Mesendoderm (in vitro differentiated cells): Measurements from ENCODE around the gene MS4A5. TPM values are rescaled to one million over a fixed set of nuclear protein-coding genes. Genes with fewer than 3 reads are reported as not detected.

Experiments
- DNase-seq: peaks from one replicate; pipeline ENCODE4 v3.0.0; 2013
- H2AK5ac ChIP-seq: 2 replicates; pipeline ENCODE4 v1.6.1; 2013; ENCODE audit warnings: low read length, inconsistent platforms
- H2BK120ac ChIP-seq: 2 replicates; pipeline ENCODE4 v1.6.1; 2013; ENCODE audit warnings: low read depth, mild to moderate bottlenecking, low read length, moderate library complexity, mixed read lengths
- H2BK15ac ChIP-seq: replicated peaks from 2 replicates; pipeline ENCODE4 v1.6.1; 2013; ENCODE audit warnings: low read depth, mild to moderate bottlenecking, moderate library complexity
- H2BK5ac ChIP-seq: 2 replicates; pipeline ENCODE4 v1.6.1; 2013; ENCODE audit warnings: low read length, inconsistent platforms
- H3K18ac ChIP-seq: 2 replicates; pipeline ENCODE4 v1.6.1; 2013; ENCODE audit warnings: mild to moderate bottlenecking, low read length, mixed read lengths
- H3K23ac ChIP-seq: one replicate; pipeline ENCODE4 v1.6.1; 2013; ENCODE audit warnings: low read length
- H3K27ac ChIP-seq: 2 replicates; pipeline ENCODE4 v1.5.1; 2013; ENCODE audit warnings: low read depth, mild to moderate bottlenecking, inconsistent platforms, low read length, moderate library complexity
- H3K27me3 ChIP-seq: 2 replicates; pipeline ENCODE4 v1.6.1; 2013; ENCODE audit warnings: low read length, control low read depth, mild to moderate bottlenecking, inconsistent platforms; ENCODE audit not compliant: insufficient read depth, poor library complexity
- H3K36me3 ChIP-seq: 2 replicates; pipeline ENCODE4 v1.6.1; 2013; ENCODE audit warnings: low read length, inconsistent platforms; ENCODE audit not compliant: control insufficient read depth, insufficient read depth
- H3K4ac ChIP-seq: one replicate; pipeline ENCODE4 v1.6.1; 2013; ENCODE audit warnings: low read depth, mild to moderate bottlenecking, low read length, moderate library complexity
- H3K4me1 ChIP-seq: 2 replicates; pipeline ENCODE4 v1.6.1; 2013; ENCODE audit warnings: low read depth, low read length, inconsistent platforms; ENCODE audit not compliant: control insufficient read depth
- H3K4me2 ChIP-seq: 2 replicates; pipeline ENCODE4 v1.6.1; 2013; ENCODE audit warnings: low read length
- H3K4me3 ChIP-seq: 2 replicates; pipeline ENCODE4 v1.5.1; 2013; ENCODE audit warnings: mild to moderate bottlenecking, low read length
- H3K56ac ChIP-seq: one replicate; pipeline ENCODE4 v1.6.1; 2013; ENCODE audit warnings: low read length
- H3K79me1 ChIP-seq: 2 replicates; pipeline ENCODE4 v1.6.1; 2013; ENCODE audit warnings: low read length, inconsistent platforms
- H3K79me2 ChIP-seq: 2 replicates; pipeline ENCODE4 v1.6.1; 2013; ENCODE audit warnings: mild to moderate bottlenecking, low read length; ENCODE audit not compliant: control insufficient read depth, insufficient read depth
- H3K9ac ChIP-seq: 2 replicates; pipeline ENCODE4 v1.6.1; 2013; ENCODE audit warnings: low read length, inconsistent platforms
- H4K5ac ChIP-seq: one replicate; pipeline ENCODE4 v1.6.1; 2013; ENCODE audit warnings: low read length
- H4K8ac ChIP-seq: one replicate; pipeline ENCODE4 v1.6.1; 2013; ENCODE audit warnings: low read depth, mild to moderate bottlenecking, control low read depth, low read length, moderate library complexity
- WGBS: extraction: QIAGEN DNeasy Blood & Tissue Kit; methylation state at CpG from one replicate; pipeline ENCODE4 v1.1.7; 2013; ENCODE audit warnings: low lambda C conversion rate, missing lambda C conversion rate; ENCODE audit not compliant: insufficient coverage; ENCODE audit errors: extremely low coverage; 5-methylcytosine and 5-hydroxymethylcytosine counted together
- polyA plus RNA-seq, 2 experiments: library from polyadenylated mRNA; stranded (reverse); fragments of 200-250 nt; gene quantifications; one replicate each; pipeline ENCODE4 v1.2.3, GENCODE V29; 2013

Gene MS4A5, protein sequence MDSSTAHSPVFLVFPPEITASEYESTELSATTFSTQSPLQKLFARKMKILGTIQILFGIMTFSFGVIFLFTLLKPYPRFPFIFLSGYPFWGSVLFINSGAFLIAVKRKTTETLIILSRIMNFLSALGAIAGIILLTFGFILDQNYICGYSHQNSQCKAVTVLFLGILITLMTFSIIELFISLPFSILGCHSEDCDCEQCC
- polyA plus RNA-seq (2013, experiment 1 of 2) = not detected
- not detected for polyA plus RNA-seq (2013, experiment 2 of 2)

DNA sequence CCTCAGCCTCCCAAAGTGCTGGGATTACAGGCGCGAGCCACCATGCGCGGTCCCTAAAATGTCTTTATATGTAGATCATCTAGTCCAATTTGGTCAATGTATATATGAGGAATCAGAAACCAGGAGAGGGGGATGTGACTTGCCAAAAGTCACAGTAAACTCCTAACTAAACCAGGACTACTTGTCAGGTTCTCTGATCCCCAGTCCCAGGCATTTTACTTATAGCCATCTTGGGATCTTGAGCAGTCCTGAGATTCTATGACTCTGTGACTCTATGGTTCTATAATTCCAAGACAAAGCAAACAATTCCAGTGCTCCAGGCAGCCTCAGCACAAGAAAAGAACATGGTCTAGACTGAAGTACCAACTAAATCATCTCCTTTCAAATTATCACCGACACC, at the start of gene MS4A5:
MS4A5 (plus strand) TSS at position 301 of the 400 bp plus-strand sequence. CDS start 103 bp downstream, outside the sequence.
- Histone ChIP-seq H3K4me3 (no peak within 1 kb of the TSS), H3K18ac (no peak within 1 kb of the TSS), H2BK120ac (no peak within 1 kb of the TSS), H3K4me2 (no peak within 1 kb of the TSS), H2AK5ac (no peak within 1 kb of the TSS), H3K4ac (no peak within 1 kb of the TSS), H4K5ac (no peak within 1 kb of the TSS), H3K4me1 (no peaks in the 10 kb centered on the region), H3K9ac (no peak within 1 kb of the TSS), H3K27me3 (no peaks in the 10 kb centered on the region), H3K27ac (no peak within 1 kb of the TSS), H3K56ac (no peak within 1 kb of the TSS), H2BK15ac (no peak within 1 kb of the TSS), H3K23ac (no peak within 1 kb of the TSS), H2BK5ac (no peak within 1 kb of the TSS), H3K79me2 (no peaks in the 10 kb centered on the region), H3K36me3 (no peaks in the 10 kb centered on the region), H3K79me1 (no peaks in the 10 kb centered on the region), H4K8ac (no peak within 1 kb of the TSS)
- no peak for DNase-seq
- WGBS = no CpG with 5 or more reads among the region's 5 CpGs

DNA sequence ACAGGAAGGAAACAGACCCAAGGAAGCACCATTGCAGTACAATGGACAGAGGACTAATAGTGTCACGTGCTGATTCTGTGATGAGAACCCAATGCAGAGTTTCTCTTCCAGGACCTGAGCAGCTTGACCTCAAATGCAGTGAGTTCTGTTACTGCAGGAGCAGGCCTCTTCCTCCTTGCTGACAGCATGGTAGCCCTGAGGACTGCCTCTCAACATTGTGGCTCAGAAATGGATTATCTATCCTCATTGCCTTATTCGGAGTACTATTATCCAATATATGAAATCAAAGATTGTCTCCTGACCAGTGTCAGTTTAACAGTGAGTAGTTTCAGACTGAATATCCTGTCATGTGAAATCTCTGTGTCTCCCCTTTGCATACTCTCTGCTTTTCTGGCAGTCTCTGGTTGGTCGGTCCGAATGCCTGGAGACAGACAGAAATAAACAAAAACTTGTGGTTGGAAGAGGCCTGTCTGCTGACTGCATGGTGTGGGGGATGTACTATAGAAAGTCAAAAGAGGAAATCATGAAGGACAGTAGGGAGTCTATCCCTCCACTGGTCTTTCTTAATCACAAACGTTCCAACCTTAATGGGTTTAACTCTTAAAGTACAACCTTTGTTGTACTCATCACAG, 40.0 kb upstream of the MS4A5 start:
- H3K27ac ChIP-seq = no peak overlapping the region
- no peak overlapping the region for H2BK5ac ChIP-seq
- no peak overlapping the region for H3K56ac ChIP-seq
- WGBS = no CpG with 5 or more reads among the region's 5 CpGs
- no peak overlapping the region for H2BK120ac ChIP-seq
- H3K18ac ChIP-seq = no peak overlapping the region
- no peak overlapping the region for H4K8ac ChIP-seq
- H3K4me1 ChIP-seq = no peaks in the 10 kb centered on the region
- no peak overlapping the region for H4K5ac ChIP-seq
- no peak for DNase-seq
- H3K4me3 ChIP-seq = no peak overlapping the region
- no peak overlapping the region for H3K9ac ChIP-seq
- H3K79me1 ChIP-seq = no peaks in the 10 kb centered on the region
- H2BK15ac ChIP-seq = no peak overlapping the region
- H3K23ac ChIP-seq = no peak overlapping the region
- H3K4me2 ChIP-seq = no peak overlapping the region
- no peaks in the 10 kb centered on the region for H3K27me3 ChIP-seq
- H3K79me2 ChIP-seq = no peaks in the 10 kb centered on the region
- no peak overlapping the region for H2AK5ac ChIP-seq
- H3K36me3 ChIP-seq = no peaks in the 10 kb centered on the region
- no peak overlapping the region for H3K4ac ChIP-seq

DNA sequence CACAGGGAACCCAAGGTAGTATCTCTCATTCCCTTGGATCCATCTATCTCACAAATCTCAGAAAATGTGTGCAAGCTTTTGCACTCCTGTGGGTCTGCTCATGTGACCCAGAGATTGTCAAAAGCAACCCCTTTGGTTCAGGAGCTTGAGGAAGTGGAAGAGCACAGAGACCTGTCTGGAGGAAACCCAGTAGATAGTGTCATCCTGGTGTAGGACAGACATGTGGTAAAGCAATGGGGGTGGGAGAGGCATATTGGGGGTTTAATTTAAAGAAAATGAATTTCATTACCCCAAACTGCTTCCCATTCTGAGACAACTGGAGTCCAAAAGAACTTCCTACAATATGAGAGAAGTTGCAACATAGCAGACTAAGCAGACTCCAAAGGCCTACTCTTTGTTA, 39.0 kb upstream of the MS4A5 start:
- no peak overlapping the region for H3K18ac ChIP-seq
- H3K4ac ChIP-seq = no peak overlapping the region
- no peak overlapping the region for H3K9ac ChIP-seq
- H3K79me2 ChIP-seq = no peaks in the 10 kb centered on the region
- H3K4me3 ChIP-seq = no peak overlapping the region
- no peak overlapping the region for H2AK5ac ChIP-seq
- H3K79me1 ChIP-seq = no peaks in the 10 kb centered on the region
- no peak overlapping the region for H3K56ac ChIP-seq
- no peak for DNase-seq
- H3K4me1 ChIP-seq = no peaks in the 10 kb centered on the region
- no peak overlapping the region for H3K27ac ChIP-seq
- no peak overlapping the region for H2BK5ac ChIP-seq
- no peak overlapping the region for H2BK15ac ChIP-seq
- H4K8ac ChIP-seq = no peak overlapping the region
- H3K36me3 ChIP-seq = no peaks in the 10 kb centered on the region
- no peak overlapping the region for H3K23ac ChIP-seq
- no peak overlapping the region for H4K5ac ChIP-seq
- no peaks in the 10 kb centered on the region for H3K27me3 ChIP-seq
- no peak overlapping the region for H3K4me2 ChIP-seq
- no peak overlapping the region for H2BK120ac ChIP-seq

DNA sequence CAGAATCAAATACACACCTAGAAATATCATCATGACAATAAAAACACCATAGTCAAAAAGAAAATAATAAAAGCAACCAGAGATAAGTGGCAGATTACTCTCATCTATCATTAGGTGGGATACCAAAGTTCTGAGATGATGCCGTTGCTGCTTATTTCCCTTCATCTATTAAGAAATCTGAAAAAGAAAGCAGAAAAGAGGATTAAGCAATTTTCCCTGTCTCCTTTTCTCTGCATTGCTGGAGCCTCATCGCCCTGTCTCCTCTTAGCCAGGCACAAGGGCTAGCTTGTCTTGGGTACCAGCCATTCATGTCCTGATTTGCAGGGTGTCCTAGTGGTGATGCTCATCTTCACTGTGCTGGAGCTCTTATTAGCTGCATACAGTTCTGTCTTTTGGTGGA, 37.0 kb upstream of the MS4A5 start:
- no peak overlapping the region for H4K8ac ChIP-seq
- H3K79me1 ChIP-seq = no peaks in the 10 kb centered on the region
- H2BK120ac ChIP-seq = no peak overlapping the region
- DNase-seq = no peak
- H2BK5ac ChIP-seq = no peak overlapping the region
- H3K4me3 ChIP-seq = no peak overlapping the region
- no peak overlapping the region for H3K27ac ChIP-seq
- no peak overlapping the region for H3K56ac ChIP-seq
- H2AK5ac ChIP-seq = no peak overlapping the region
- H3K4ac ChIP-seq = no peak overlapping the region
- WGBS = no CpG with 5 or more reads among the region's 2 CpGs
- no peaks in the 10 kb centered on the region for H3K79me2 ChIP-seq
- H3K4me2 ChIP-seq = no peak overlapping the region
- no peaks in the 10 kb centered on the region for H3K4me1 ChIP-seq
- no peaks in the 10 kb centered on the region for H3K36me3 ChIP-seq
- no peak overlapping the region for H4K5ac ChIP-seq
- H3K23ac ChIP-seq = no peak overlapping the region
- no peaks in the 10 kb centered on the region for H3K27me3 ChIP-seq
- no peak overlapping the region for H3K9ac ChIP-seq
- H2BK15ac ChIP-seq = no peak overlapping the region
- no peak overlapping the region for H3K18ac ChIP-seq

DNA sequence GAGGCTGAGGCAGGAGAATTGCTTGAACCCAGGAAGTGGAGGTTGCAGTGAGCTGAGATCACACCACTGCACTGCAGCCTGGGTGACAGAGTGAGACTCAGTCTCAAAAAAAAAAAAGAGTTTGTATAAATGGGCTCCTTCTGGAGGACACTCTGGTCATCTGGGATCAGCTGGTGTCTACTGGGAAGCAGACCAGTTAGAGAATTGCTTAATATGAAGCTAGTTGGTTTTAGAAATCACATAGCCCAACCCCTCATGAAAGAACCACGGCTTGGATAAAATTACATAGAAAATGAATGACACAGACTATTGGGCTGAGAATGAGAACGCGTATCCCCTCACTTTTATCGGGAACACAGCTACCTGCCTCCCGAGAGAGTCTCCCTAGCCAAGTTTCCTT, 36.4 kb upstream of the MS4A5 start:
- H2AK5ac ChIP-seq = no peak overlapping the region
- H3K23ac ChIP-seq = no peak overlapping the region
- no peak overlapping the region for H3K4me3 ChIP-seq
- no peak overlapping the region for H2BK120ac ChIP-seq
- no peak overlapping the region for H2BK15ac ChIP-seq
- WGBS = no CpG with 5 or more reads among the region's 5 CpGs
- H3K79me2 ChIP-seq = no peaks in the 10 kb centered on the region
- no peak overlapping the region for H3K4ac ChIP-seq
- H3K36me3 ChIP-seq = no peaks in the 10 kb centered on the region
- H3K9ac ChIP-seq = no peak overlapping the region
- no peak overlapping the region for H4K8ac ChIP-seq
- no peaks in the 10 kb centered on the region for H3K27me3 ChIP-seq
- no peak for DNase-seq
- no peak overlapping the region for H4K5ac ChIP-seq
- no peak overlapping the region for H3K56ac ChIP-seq
- no peak overlapping the region for H2BK5ac ChIP-seq
- H3K79me1 ChIP-seq = no peaks in the 10 kb centered on the region
- H3K4me1 ChIP-seq = no peaks in the 10 kb centered on the region
- H3K18ac ChIP-seq = no peak overlapping the region
- no peak overlapping the region for H3K4me2 ChIP-seq
- no peak overlapping the region for H3K27ac ChIP-seq
